H9 (cell line): ENCODE measurements around the gene F7. TPM values are rescaled to one million over a fixed set of nuclear protein-coding genes. Genes with fewer than 3 reads are reported as not detected.

Source experiments
- DNase-seq: peaks from one replicate; pipeline ENCODE4 v3.0.0-alpha.2; 2017
- H2AFZ ChIP-seq: one replicate; pipeline ENCODE4 v1.6.1; 2013; ENCODE audit warnings: mild to moderate bottlenecking, low read length, control low read depth, moderate library complexity
- H2AK5ac ChIP-seq: 2 replicates; pipeline ENCODE4 v1.6.1; 2013; ENCODE audit warnings: low read length, control low read depth, mixed read lengths; ENCODE audit not compliant: insufficient read length
- H2BK120ac ChIP-seq: one replicate; pipeline ENCODE4 v1.6.1; 2013; ENCODE audit warnings: low read depth, mild to moderate bottlenecking, low read length, control low read depth, inconsistent platforms; ENCODE audit not compliant: poor library complexity, severe bottlenecking
- H2BK12ac ChIP-seq: 2 replicates; pipeline ENCODE4 v1.6.1; 2013; ENCODE audit warnings: low read length, control low read depth, mixed read lengths, low read depth; ENCODE audit not compliant: insufficient read length
- H2BK15ac ChIP-seq: 2 replicates; pipeline ENCODE4 v1.6.1; 2013; ENCODE audit warnings: low read depth, low read length, control low read depth
- H2BK20ac ChIP-seq: one replicate; pipeline ENCODE4 v1.6.1; 2013; ENCODE audit warnings: low read depth, mild to moderate bottlenecking, low read length, control low read depth, inconsistent platforms; ENCODE audit not compliant: poor library complexity, severe bottlenecking
- H2BK5ac ChIP-seq: 2 replicates; pipeline ENCODE4 v1.6.1; 2013; ENCODE audit warnings: low read length, control low read depth, mixed read lengths; ENCODE audit not compliant: insufficient read length
- H3K14ac ChIP-seq: 2 replicates; pipeline ENCODE4 v1.6.1; 2013; ENCODE audit warnings: low read length, control low read depth; ENCODE audit not compliant: insufficient read depth
- H3K18ac ChIP-seq: 2 replicates; pipeline ENCODE4 v1.6.1; 2013; ENCODE audit warnings: low read depth, mild to moderate bottlenecking, mixed read lengths, low read length, control low read depth; ENCODE audit not compliant: insufficient read length
- H3K23ac ChIP-seq: 2 replicates; pipeline ENCODE4 v1.6.1; 2013; ENCODE audit warnings: low read length, control low read depth, mixed read lengths, low read depth; ENCODE audit not compliant: insufficient read length
- H3K23me2 ChIP-seq: 2 replicates; pipeline ENCODE4 v1.6.1; 2013; ENCODE audit warnings: low read depth, mild to moderate bottlenecking, mixed read lengths, low read length, control low read depth; ENCODE audit not compliant: insufficient read length, poor library complexity, severe bottlenecking
- H3K27ac ChIP-seq: 2 replicates; pipeline ENCODE4 v1.5.1; 2013; ENCODE audit warnings: low read length, control low read depth, mixed read lengths, low read depth; ENCODE audit not compliant: insufficient read length
- H3K27me3 ChIP-seq: 2 replicates; pipeline ENCODE4 v1.6.1; 2013; ENCODE audit warnings: low read length, control low read depth, inconsistent platforms; ENCODE audit not compliant: insufficient read depth
- H3K4ac ChIP-seq: 2 replicates; pipeline ENCODE4 v1.6.1; 2013; ENCODE audit warnings: low read depth, mild to moderate bottlenecking, control low read depth, inconsistent platforms, low read length, moderate library complexity
- H3K4me1 ChIP-seq: 2 replicates; pipeline ENCODE4 v1.6.1; 2013; ENCODE audit warnings: low read length, control low read depth, inconsistent platforms; ENCODE audit not compliant: insufficient read depth
- H3K4me2 ChIP-seq: 2 replicates; pipeline ENCODE4 v1.6.1; 2013; ENCODE audit warnings: low read length, control low read depth, mixed read lengths; ENCODE audit not compliant: insufficient read length, insufficient read depth
- H3K56ac ChIP-seq: 2 replicates; pipeline ENCODE4 v1.6.1; 2013; ENCODE audit warnings: low read depth, mild to moderate bottlenecking, mixed read lengths, low read length, control low read depth; ENCODE audit not compliant: insufficient read length
- H3K79me1 ChIP-seq: 2 replicates; pipeline ENCODE4 v1.6.1; 2013; ENCODE audit warnings: low read depth, mild to moderate bottlenecking, moderate library complexity, low read length, control low read depth, inconsistent platforms; ENCODE audit not compliant: insufficient read depth, poor library complexity, severe bottlenecking
- H3K79me2 ChIP-seq: 2 replicates; pipeline ENCODE4 v1.6.1; 2013; ENCODE audit warnings: low read length, control low read depth, inconsistent platforms; ENCODE audit not compliant: insufficient read depth
- H3K9ac ChIP-seq: 2 replicates; pipeline ENCODE4 v1.6.1; 2013; ENCODE audit warnings: low read length, control low read depth, mixed read lengths; ENCODE audit not compliant: insufficient read length; ENCODE audit errors: extremely low read depth
- H3K9me3 ChIP-seq: one replicate; pipeline ENCODE4 v1.6.1; 2013; ENCODE audit warnings: low read depth, low read length, inconsistent platforms; ENCODE audit not compliant: control insufficient read depth
- H3T11ph ChIP-seq: one replicate; pipeline ENCODE4 v1.6.1; 2013; ENCODE audit warnings: mild to moderate bottlenecking, low read length, control low read depth, inconsistent platforms
- H4K20me1 ChIP-seq: one replicate; pipeline ENCODE4 v1.6.1; 2013; ENCODE audit not compliant: control insufficient read depth, insufficient read length, insufficient read depth
- H4K5ac ChIP-seq: 2 replicates; pipeline ENCODE4 v1.6.1; 2013; ENCODE audit warnings: low read depth, mild to moderate bottlenecking, mixed read lengths, low read length, control low read depth; ENCODE audit not compliant: insufficient read length
- H4K8ac ChIP-seq: replicated peaks from 2 replicates; pipeline ENCODE4 v1.6.1; 2013; ENCODE audit warnings: low read length, control low read depth, mixed read lengths, low read depth; ENCODE audit not compliant: insufficient read length
- H4K91ac ChIP-seq: 2 replicates; pipeline ENCODE4 v1.6.1; 2013; ENCODE audit warnings: low read depth, mild to moderate bottlenecking, moderate library complexity, mixed read lengths, low read length, control low read depth; ENCODE audit not compliant: insufficient read length
- H3K27ac Mint-ChIP-seq, 3 experiments: 2 replicates in 2 of 3; 3 replicates in 1 of 3; pipeline ENCODE4 v1.8.0; 2020 to 2021; ENCODE audit warnings: mixed read lengths in 3 of 3, mild to moderate bottlenecking in 1 of 3, moderate library complexity in 1 of 3
- H3K27me3 Mint-ChIP-seq: 2 replicates; pipeline ENCODE4 v1.8.0; 2021; ENCODE audit warnings: low read depth, mild to moderate bottlenecking, moderate library complexity, mixed read lengths
- H3K36me3 Mint-ChIP-seq, 3 experiments: 2 replicates in 2 of 3; 3 replicates in 1 of 3; pipeline ENCODE4 v1.8.0; 2020 to 2021; ENCODE audit warnings: low read depth in 3 of 3, mixed read lengths in 3 of 3; ENCODE audit not compliant: insufficient read depth in 1 of 3
- H3K4me1 Mint-ChIP-seq, 2 experiments: 2 replicates each; pipeline ENCODE4 v1.8.0; 2020; ENCODE audit warnings: mixed read lengths in 2 of 2
- H3K4me3 Mint-ChIP-seq, 2 experiments: 2 replicates in 1 of 2; 3 replicates in 1 of 2; pipeline ENCODE4 v1.8.0; 2020 to 2021; ENCODE audit warnings: mild to moderate bottlenecking in 2 of 2, mixed read lengths in 2 of 2, moderate library complexity in 1 of 2
- H3K9me3 Mint-ChIP-seq, 2 experiments: 2 replicates in 1 of 2; 3 replicates in 1 of 2; pipeline ENCODE4 v1.8.0; 2020; ENCODE audit warnings: mild to moderate bottlenecking in 2 of 2, mixed read lengths in 2 of 2, moderate library complexity in 1 of 2
- CTCF ChIP-seq: fragments of 200-600 bp; sonication (generic); conservative IDR thresholded peaks from 3 replicates; pipeline ENCODE4 v1.8.0; 2021; ENCODE audit warnings: antibody characterized with exemption, mild to moderate bottlenecking
- WGBS: extraction: QIAGEN DNeasy Blood & Tissue Kit; methylation state at CpG from one replicate; pipeline ENCODE4 v1.1.7; 2013; ENCODE audit warnings: missing lambda C conversion rate, low lambda C conversion rate, mixed read lengths; ENCODE audit not compliant: insufficient read length; ENCODE audit errors: extremely low coverage; 5-methylcytosine and 5-hydroxymethylcytosine counted together
- total RNA-seq: library from RNA; stranded (reverse); gene quantifications from 2 replicates; pipeline ENCODE4 v1.2.1, GENCODE V29; 2021

F7 gene
- total RNA-seq, 1 experiment from 2014 or later: 0.81 TPM

- no peak overlapping the region for H3K18ac ChIP-seq
- no peak overlapping the region for H2BK15ac ChIP-seq
- no peak for TF ChIP-seq CTCF
- H2BK5ac ChIP-seq: no peak overlapping the region
- no peaks in the 10 kb centered on the region for H3K27me3 ChIP-seq
- peak overlapping the region; percentile 60; the same call in 1 of the 2 replicates for H3K14ac ChIP-seq
- no peak overlapping the region for H3K56ac ChIP-seq
- H2AFZ ChIP-seq: no peak overlapping the region
- H3T11ph ChIP-seq: no peak overlapping the region
- no peaks in the 10 kb centered on the region for H3K79me1 ChIP-seq
- no peaks in the 10 kb centered on the region for H3K23me2 ChIP-seq
- no peaks in the 10 kb centered on the region for H3K79me2 ChIP-seq
- H3K27ac Mint-ChIP-seq: peak overlapping the region in 1 of 3 experiments; percentile 45; a peak in 2 of 7 replicates
- no peak overlapping the region for H3K23ac ChIP-seq
- no peaks in the 10 kb centered on the region for H3K9me3 Mint-ChIP-seq
- H2AK5ac ChIP-seq: no peak overlapping the region
- H3K9ac ChIP-seq: no peak overlapping the region
- H2BK12ac ChIP-seq: no peak overlapping the region
- H3K4me2 ChIP-seq: no peak overlapping the region
- H4K8ac ChIP-seq: no peak overlapping the region
- H2BK20ac ChIP-seq: no peak overlapping the region
- no peak overlapping the region for H2BK120ac ChIP-seq
- H4K5ac ChIP-seq: no peak overlapping the region
- H3K27ac ChIP-seq: no peak overlapping the region
- H3K4me1 Mint-ChIP-seq: peaks cover 22 to 32% of the 10 kb centered on the region in 2 experiments
- WGBS: no CpG with 5 or more reads among the region's 25 CpGs
- DNase-seq: no peak
- no peak overlapping the region for H3K4ac ChIP-seq
- H3K36me3 Mint-ChIP-seq: peaks cover 3 to 4% (median 3%) of the 10 kb centered on the region in 3 experiments; a peak in 2 of 7 replicates
- H3K4me3 Mint-ChIP-seq: no peak overlapping the region
- H3K27me3 Mint-ChIP-seq: peaks cover 20% of the 10 kb centered on the region
- no peaks in the 10 kb centered on the region for H4K20me1 ChIP-seq
- no peaks in the 10 kb centered on the region for H3K9me3 ChIP-seq
- H4K91ac ChIP-seq: no peak overlapping the region
- no peaks in the 10 kb centered on the region; the same call in 1 of the 2 replicates for H3K4me1 ChIP-seq
Observed at GRCh38 chr13:113162783-113163685, 57.4 kb downstream of the F7 start.
